ENCODE data around the gene SEC23IP.

Gene SEC23IP

DNA sequence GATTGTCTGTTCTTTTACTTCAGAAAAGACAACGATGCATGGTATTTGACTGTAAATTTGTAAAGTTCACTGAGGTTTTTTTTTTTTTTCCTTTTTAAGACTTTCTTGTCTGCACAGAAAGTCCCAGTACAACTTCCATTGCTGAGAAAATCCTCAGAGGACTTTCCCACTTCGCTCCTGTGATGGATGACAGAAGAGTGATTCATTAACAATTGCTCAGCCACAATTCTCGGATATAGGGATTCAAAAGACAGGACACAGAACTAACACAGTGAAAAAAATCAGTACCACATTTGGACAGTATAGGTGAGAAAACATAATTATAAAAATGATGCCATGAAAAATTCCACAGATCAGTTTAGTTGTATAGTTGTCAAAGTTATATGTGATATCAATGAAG, 48.0 kb downstream of the SEC23IP start:
- peak; percentile 35 for DNase-seq (ENCODE audit: low read depth)

DNA sequence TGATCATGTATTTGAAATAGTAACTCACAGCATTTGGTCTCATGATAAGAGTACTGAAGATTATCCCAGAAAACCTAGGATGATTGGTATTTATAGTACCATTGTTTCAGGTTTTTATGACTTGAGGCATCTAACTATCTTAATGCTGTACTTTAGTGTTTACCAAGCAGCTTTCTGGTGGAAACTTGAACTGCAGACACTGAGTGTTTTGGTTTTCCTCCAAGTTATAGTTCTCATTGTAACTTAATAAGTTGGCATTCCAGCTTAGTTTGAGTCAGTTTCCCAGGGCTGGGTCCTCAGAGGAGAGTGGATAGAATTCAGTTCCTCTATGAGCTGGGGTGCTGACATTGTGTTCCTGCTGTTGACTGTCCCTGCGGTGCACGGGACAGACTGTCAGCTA, 50.4 kb downstream of the SEC23IP start:
- DNase-seq (ENCODE audit: low read depth): peak; percentile 29

DNA sequence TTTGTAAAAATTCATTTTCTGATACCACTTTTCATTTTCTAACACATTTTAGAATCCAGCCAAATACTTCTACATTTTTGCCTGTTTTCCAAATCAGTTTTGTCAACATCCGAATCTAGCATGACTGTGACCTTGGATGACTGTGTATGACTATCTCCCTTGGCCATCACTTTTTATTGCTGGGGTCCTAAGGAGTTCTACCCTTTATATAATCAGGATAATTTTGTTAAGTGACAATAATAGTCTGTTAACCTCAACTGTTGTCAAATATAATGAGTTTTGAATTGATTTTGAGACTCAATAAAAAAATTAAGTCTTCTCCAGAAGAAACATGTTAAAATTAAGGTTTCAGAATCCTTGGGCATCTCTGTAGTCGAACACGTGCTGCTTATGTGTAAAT, 53.3 kb downstream of the SEC23IP start:
- DNase-seq (ENCODE audit: low read depth): no peak

DNA sequence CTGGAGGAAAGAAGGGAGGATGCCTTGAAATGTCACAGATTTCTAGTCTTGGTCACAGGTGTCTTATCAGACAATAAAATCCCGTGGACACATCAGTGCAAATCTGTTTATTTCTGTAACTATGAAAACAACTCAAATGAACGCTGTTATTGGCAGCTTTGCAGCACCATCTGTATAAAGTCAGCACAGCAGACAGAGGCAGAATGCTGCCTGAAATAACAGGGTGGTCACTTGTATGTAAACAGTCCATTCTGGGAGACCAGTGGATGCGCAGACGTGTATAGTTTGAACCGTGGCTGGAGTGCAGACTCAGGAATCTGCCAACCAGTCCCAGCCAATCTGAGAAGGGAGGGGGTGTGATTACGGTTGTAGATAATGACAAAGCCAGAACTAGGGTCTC, 54.8 kb downstream of the SEC23IP start:
- no peak for DNase-seq (ENCODE audit: low read depth)

DNA sequence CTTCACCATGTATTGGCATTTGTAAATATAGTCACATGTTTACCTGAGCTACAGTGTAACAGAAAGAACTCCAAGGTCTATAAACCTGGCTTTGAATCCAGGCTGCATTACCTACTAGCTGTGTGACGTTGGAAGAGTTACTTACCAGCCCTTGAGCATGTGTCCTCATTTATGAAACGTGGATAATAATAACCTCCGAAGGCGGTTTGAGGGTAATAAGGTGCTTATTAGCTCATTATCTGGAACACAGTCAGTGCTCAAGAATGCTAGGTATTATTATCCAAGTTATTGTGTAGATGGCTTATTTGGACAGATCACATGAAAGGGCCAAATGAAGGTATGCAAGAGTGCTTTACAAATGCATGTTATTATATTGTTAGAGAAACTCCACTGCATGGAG, 64.9 kb downstream of the SEC23IP start:
- no peak for DNase-seq (ENCODE audit: low read depth)

DNA sequence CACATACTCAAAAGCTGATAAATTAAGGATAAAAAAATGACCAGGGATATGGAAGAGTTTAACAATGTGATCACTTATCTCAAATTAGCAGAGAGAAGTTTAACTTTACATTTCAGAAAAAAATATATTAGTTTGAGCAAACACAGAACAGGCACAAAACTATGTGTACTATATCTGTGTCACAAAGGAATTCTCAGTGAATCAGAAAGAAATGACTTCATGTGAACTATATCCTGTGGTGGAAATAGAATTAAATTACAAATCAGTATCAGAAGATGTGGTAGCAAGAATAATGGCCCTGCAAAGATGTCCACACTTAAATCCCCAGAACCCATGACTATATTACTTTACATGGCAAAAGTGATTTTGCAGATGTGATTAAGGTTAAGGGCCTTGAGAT, 70.3 kb downstream of the SEC23IP start:
- no peak for DNase-seq (ENCODE audit: low read depth)

DNA sequence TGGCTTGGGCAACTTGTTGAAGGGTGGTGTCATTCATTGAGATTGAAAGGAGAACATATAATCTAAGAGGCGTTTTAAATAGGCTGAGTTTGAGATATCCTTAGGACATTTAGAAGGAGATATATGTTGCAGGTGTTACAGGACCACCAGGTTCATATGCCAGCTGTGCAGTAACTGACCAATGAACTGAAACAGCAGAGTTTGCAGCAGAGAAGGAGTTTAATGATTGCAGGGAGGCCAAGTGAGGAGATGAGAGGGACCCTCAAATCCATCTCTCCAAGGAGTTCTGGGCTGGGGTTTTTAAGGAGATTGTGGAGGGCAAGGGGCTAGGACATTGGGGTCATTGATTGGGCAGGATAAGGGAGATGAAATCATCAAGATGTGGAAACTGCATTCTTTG, 74.5 kb downstream of the SEC23IP start:
- no peak for DNase-seq (ENCODE audit: low read depth)

DNA sequence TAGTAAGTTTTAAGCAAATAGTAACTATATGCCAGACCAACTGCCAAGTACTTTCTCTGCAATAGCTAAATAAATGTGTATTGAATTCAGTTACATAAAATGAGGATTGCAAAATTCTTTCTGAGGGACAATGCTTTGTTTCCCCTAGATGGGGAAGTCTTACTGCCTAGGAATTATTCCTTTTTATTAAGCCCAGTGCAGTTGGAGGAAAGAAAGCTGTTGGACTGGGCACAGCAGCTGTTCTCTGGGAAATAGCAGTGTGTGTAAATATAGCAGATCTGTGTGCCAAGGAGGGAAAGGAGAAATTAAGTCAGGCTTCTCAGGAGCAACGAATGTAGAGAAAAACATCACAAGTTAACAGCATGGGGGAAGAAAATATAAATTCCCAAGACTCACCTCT, 77.1 kb downstream of the SEC23IP start:
- DNase-seq (ENCODE audit: low read depth): no peak

DNA sequence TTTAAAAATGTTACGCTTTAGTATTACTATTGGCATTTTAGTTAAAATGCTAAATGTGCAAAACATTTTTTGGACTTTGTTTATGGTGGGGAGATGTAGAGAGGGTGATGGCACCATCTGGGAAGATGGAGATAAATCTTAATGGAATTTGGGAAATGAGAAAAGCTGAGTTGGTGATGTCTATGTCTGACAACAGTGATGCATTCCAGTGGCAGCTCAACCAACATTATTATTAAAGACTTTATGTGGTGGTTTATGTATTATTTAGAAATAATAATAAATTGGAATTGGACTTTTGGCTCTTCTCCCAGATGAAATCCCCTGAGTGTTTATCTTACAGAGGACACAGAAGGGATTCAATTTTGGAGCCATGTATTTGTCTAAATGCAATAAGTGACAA, 77.6 kb downstream of the SEC23IP start:
- DNase-seq (ENCODE audit: low read depth): no peak

DNA sequence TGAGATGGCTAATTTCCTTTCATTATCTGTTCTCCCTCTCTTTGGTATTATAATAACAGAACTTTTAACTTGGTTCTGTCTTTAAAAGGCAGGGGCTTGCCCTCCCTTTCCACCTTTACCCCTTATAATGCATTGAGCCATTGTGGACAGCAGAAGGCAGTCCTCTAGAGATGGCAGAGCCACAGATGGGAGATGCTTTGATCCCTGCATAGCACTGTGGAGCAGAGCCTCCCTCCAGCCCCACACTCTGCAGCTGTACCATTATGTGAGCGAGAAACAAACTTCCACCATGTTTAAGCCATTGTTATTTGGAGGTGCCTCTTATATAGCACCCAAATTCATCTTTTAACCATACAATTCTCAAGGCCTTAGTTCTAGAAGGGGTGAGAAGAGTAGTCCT, 78.4 kb downstream of the SEC23IP start:
- no peak for DNase-seq (ENCODE audit: low read depth)

DNA sequence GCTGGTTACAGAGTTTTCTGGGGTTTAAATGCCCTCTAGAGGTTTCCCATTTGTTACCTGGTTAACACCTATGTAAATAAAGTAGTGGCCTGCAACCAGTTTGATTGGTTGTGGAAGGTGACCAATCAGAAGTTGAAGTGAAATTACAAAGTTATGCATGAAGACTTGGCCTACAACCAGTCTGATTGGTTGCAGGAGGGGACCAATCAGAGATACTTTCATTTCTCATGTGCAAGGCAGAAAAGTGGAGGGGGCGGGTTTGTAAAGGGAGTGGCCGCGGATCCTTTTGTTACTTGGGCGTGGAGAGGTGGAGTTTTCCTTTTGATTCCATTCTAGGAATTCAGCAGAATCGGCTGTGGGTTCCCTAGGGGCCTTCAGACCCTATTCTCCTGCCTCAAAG, 80.8 kb downstream of the SEC23IP start:
- peak; percentile 18 for DNase-seq (ENCODE audit: low read depth)

DNA sequence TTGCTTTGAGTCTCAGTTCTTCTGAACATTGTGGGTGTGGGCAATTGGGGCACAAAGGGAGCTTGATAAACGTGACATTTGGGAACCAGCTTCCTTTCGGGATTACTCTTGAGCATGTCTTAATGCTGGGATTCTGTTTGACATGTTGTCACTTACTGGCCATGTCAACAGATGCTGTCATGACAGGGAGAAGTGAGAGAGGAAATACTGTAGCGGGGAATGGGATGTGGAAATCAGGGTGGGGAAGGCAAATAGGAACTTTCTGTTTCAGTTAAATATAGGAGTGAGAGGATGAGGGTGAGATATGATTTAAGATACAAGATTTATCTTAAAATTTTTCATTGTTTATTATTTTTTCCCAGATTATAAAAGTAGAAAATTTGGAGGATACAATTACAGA, 83.9 kb downstream of the SEC23IP start:
- no peak for DNase-seq (ENCODE audit: low read depth)

DNA sequence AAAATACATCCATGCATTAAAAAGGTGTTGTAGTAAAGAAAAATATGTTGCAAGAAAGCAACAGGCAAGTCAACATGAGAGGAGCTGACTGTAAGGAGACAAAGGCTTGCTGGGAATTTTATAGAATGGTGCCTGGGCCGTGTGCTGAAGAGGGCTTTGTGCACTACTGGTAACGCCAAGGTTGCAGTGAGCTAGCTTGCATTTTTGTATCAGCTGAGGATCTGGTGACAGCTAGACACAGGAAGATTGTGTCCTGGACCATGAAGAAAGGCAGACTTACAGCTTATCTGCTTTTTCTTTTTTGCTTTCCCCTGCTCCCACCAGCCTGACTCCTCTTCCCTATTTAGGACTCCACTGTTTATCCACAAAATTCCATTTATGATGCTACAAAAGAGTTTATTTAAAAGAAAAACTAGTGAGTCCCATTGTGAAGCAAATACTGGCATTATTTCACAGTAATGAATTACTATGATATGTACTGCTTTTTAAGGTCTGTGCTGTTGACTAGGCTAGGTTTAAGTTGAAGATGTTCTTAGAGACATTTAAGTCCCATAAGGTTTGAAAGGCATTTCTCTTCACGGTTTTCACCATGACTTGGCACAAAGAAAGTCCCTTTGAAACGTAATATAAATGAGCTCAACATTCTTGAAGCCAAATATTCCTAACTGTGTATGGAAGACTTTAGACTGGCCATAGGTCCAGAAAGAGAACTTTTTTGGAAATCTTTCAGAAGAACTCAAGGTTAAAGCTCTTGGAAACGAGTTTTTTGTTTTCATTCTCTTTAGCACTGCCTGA, 88.6 kb downstream of the SEC23IP start:
- DNase-seq (ENCODE audit: low read depth): no peak

DNA sequence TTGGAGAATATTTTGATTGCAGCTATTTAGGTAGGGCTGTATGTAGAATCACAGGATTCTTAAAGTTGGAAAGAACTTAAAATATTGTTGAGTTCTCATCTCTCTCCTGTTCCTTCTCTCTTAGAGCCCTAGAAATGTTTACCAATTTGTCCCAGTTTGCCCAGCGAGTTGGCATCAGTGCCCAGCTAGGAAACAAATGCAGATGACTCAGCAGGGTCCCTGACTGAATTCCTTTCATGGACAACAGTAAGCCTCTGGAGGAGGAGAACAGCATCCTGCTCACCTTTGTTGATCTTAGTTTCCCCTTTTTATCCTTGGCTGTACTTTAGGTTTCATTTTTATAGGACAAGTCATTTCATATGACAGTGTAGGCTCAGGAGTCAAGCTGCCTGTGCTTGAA, 89.3 kb downstream of the SEC23IP start:
- no peak for DNase-seq (ENCODE audit: low read depth)

DNA sequence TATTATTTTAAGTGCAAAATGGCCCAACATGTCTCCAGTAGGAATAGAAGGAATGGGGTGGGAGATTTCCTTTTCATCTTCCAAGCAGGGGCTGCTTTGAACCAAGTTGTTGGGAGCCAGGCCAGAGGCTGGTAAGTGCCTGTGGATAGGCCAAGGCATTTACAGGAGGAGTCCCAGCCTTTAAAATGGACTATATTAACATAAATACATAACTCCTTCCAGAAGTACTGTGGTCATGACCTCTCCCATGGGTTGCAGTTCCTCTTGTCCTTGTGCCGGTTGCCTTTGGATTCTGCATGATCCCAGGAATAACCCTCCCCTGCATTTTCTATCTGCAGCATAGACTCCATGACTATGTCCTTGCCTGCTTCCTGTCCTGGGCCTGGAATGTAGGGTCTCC, 95.8 kb downstream of the SEC23IP start:
- DNase-seq (ENCODE audit: low read depth): no peak

DNA sequence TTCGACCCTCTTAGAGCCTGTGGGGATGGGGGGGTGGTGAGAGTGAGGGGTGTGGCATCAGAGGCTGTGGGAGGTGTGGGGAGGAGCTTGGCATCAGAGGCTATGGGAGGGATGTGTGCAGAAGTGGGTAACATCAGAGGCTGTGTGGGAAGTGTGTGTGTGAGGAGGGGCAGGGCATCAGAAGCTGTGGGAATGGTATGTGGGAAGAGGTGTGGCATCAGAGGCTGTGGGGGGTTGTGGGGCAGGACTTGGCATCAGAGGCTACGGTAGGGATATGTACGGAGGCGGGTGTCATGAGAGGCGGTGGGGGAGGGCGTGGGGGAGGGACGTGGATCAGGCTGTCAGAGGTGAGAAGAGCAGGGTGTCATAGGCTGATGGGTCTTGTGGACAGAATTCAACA, 97.4 kb downstream of the SEC23IP start:
- DNase-seq (ENCODE audit: low read depth): no peak

DNA sequence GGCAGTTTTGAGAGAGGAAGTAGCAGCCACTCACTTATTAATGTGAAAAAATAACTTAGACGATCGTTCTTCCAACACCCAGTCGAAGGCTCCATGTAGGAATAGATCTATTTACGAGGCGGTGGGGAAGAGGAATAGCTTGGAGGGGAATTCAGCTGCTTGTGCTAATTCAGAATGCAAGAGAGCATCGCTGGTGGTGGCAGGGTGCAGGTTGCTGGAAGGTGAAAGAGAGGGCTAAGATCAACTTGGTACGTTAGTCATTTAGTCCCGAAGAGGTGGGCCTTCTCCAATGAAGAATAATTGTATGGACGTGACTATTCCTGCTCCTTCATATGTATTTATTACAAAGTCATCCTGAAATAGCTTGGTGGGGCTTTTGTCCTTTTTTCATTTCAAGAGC, 98.5 kb downstream of the SEC23IP start:
- DNase-seq (ENCODE audit: low read depth): no peak

DNA sequence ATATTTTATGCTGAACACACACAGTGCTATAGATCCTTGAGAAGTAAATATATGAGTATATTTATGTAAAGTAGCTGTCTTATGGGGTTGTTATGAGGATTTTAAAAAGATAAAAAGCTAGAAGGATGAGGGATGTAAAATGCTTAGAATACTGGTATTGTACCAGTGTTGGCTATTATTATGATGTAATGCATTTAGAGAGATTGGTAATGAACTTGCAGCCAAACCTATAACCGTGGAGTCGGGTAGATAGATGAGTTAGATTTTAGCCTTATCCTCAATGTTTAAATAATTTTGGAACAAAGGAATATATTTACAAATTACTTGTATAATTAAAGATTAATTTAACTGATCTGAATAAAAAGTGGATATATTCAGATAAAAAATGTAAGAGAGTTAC, 99.3 kb downstream of the SEC23IP start:
- no peak for DNase-seq (ENCODE audit: low read depth)
